Brain pericyte (primary cell): ENCODE measurements around the gene TMED4.
"Not testable (repeated sequence)": the region's sequence is repeated elsewhere in the genome, so short reads cannot be mapped to it uniquely, and the experiment has no call there.

Experiments
- DNase-seq: peaks from one replicate; pipeline ENCODE4 v3.0.0-alpha.2; 2012; ENCODE audit warnings: low read depth, low spot score

Gene TMED4

DNA sequence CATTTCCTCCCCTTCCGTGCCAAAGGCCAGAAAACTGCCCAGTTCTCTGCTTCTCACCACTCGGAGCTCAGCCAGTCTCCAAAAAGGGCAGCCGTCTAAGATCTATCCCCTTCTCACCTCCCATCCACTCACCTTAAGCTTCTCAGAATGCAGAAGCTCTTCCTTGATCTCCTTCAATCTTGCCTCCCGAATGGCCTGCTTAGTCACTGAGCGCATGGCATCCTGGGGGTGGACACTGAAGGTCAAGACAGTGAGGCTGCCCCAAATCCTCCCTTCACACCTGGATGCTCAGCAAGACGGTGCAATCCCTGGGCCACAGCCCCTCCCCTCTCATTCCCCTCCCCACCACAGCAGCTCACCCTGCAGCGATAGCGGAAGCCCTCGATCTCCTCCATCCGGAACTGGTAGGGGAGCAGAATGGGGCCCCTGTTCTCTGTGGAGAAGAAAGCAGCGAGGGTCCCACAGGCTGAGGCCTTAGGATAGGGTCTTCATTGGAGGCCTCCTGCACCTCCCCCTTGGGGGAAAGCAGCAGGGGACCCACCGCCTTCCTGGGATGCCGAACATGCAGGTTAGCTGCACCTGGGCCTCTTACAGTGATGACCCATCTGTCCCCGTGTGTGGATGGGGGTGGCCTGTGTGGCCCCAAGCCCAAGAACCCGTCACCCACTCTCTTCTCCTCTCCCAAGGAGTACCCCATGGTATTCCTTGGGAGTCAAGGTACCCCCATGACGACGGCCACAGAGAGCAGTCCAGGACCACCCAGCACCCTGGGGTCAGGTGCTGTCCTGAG lies 13.1 kb downstream of the TMED4 start:
- DNase-seq: no peak

DNA sequence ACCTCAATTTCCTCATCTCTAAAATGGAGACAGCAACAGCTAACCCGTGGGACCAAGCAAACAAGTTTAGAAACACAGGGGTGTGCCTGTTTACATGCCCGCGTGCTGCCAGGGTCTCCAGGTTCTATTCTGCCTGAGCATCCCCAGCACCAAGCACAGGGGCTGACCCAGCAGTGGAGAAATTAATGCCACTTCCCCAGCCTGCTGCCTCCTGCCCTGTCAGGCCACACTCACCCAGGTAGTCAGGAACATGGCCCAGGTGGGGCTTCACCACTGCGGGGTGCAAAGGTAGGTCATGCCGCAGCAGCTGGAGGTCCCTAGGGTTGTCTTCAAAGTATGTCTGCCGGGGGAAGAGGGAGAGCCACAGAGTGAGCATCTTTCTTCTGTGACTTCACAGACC lies 14.1 kb downstream of the TMED4 start:
- no peak for DNase-seq

DNA sequence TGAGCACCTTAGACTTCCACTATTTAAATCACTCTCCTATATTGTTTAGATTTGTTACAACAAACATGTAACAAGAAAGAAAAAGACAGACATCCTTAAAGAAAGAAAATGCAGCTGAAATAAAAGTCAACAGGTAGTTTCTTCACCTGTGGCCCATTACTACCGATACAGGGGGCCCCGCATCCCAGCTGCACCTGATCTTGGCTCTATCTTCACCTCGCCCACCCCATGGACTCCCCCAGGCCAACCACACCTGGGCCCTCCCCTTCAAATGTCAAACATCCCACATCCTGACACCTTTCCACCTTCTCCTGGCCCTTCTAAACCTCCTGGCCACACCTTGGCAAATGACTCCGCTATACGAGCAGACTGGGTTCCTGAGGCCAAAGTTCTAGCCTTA lies 15.4 kb downstream of the TMED4 start:
- DNase-seq: no peak

DNA sequence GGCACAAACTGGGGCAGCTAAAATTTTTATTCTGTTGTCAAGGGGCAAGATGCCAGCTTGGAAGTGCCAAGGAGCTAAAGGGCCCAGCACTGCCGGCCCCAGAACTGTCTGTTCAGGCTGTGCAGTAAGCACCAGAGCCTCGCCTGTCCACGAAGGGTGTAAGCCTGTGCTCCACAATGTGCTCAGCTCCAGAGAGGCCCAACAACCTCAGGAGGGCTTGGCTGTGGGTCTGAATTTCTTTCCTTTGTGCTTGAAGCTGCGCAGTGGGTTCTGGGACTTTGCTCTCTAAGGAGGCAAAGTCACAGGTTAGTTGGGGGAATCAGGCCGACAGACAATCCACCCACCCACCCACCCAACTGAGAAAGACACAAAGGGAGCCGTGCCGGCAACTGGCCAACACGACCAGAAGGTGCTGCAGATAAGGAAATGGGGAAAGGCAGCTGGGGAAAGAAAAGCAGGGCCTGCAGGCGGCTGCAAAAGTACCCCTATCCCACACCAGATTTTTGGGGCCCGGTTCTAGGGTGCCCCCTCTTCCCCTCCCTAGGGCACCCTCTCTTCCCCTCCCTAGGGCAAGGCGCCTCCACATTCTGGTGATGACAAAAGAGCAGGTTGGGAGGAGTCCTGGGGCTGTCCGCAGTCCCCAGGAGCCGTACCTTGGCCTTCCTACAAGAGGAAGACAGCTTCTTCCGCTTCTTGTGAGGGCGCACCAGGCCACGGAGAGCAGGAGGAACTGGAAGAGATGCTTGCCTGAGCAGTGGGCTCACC lies 16.1 kb downstream of the TMED4 start:
- no peak for DNase-seq

DNA sequence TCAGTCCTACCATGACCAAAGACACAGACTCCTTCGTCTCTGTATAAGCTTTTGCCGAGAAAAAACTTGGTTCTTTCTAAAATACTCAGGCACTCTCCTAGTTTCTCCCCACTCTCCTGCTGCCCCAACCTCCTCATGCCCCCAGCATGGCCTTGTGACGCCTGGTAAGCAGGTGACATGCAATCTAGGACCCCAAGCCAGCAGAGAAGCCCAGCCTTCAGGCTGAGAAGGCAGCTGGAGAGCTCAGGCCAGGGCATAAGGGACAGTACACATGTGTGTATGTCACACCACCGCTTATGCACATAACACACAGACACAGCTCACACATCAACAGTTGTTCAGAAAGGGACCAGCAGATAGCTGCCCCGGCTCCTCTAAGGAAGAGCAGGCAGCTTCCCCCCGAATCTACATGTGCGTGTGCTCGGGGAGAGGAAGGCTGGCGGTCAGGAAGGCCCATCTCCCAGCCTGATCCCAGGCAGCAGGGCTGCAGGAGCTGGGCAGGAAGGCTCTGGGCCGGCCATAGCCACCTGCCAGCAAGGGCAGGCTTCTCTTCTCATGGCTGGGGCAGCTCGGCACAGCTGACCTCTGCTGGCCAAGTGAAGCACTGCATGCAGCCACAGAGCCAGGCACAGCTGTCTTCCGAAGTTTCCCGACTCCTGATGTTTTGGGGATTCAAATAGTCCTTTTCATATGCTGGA lies 16.8 kb downstream of the TMED4 start:
- peak; percentile 12 for DNase-seq

DNA sequence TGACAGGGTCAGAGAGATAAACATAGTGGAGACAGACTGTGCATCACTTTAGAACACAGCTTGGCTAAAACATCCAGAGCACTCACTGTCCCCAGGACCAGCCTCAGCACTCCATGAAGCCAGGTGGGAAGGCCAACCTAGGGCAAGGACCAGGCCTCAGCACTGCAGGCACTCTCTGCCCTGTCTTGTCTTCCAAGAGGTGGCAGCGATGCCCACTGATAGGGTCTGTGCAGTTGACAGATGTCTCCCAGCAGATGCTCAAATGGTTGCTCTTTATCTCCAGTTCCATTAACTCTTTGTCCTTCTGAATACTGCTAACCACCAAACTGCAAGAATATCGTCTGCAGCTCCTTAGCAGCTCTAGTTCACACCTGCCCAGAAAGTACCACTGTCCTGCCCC lies 17.4 kb downstream of the TMED4 start:
- DNase-seq: no peak

DNA sequence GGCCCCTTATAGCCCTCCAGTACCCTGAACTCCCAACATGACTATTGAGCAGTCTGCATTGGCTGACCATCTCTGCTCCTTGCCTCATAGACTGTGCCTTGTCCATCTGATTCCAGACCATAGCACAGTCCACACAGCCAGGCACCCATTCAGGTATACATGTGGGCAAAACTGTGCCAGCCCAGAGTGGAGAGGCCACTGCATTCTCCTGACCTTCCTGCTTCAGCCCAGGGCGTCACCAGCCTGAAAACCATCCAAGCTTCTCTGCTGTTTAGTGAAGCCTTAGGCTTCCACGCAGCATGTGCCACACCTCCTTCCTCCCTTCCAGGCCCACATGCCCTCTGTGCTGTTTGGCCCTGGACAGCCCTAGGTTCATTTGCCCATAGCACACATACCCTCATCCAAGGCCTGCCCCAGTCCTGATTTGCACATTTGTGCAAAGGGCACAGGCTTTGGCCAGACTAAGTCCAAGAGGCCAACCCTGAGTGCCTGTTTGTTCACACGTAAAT lies 18.8 kb downstream of the TMED4 start:
- no peak for DNase-seq

DNA sequence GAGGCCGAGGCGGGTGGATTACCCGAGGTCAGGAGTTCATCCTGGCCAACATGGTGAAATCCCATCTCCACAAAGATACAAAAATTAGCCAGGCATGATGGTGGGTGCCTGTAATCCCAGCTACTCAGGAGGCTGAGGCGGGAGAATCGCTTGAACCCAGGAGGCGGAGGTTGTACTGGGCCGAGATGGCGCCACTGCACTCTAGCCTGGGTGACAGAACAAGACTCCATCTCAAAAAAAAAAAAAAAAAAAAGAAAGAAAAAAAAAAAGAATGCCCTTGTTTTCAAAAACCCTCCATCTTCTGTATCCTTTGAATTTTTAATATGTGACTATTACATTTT lies 19.4 kb downstream of the TMED4 start:
- DNase-seq: not testable (repeated sequence)

DNA sequence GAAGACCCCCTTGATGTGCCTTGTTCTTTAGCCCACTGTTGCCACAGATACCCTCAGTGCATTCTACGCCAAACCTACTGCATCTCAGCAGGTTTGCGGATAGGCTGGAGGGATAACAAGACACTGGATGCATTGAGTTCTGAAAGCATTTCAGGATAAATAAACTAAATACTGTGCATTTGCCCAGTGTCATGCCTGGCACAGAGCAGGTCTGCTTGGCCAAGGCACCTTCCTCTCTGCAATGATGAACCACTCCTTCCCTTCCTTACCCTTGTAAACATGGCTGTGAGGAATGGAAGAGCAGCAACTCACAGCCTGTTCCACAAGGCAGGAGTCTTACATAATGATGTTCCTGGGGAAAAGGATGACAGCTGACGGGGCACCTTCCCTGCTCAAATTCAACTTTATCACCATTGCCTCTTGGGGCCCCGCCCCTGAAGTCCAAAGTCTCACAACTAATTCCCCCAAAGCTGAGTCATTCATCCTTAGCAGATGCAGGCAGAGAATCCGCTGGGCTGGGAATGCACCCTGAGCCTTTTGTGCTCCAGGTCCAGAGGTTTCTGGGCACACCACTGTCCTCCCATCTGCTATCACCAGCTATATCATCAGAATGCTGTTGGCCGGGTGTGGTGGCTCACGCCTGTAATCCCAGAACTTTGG lies 19.9 kb downstream of the TMED4 start:
- DNase-seq: no peak

DNA sequence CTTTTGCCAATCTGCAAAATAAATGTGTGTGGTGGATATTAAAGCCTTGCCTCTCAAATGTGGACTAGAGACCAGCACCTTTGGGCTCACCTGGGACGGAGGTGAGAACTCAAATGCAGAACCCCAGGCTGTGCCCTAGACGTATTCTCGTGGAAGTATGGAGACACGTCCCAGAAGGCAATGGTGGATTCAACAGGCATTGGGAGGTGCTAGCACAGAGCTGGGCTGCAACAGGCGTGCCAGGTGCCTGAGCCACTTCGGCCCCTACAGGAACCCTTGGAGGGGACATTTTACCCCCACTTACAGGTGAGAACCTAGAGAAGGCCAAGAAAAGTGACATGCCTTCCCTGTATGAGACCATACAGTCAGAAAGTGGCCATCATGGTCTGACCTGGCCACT lies 20.6 kb downstream of the TMED4 start:
- no peak for DNase-seq

DNA sequence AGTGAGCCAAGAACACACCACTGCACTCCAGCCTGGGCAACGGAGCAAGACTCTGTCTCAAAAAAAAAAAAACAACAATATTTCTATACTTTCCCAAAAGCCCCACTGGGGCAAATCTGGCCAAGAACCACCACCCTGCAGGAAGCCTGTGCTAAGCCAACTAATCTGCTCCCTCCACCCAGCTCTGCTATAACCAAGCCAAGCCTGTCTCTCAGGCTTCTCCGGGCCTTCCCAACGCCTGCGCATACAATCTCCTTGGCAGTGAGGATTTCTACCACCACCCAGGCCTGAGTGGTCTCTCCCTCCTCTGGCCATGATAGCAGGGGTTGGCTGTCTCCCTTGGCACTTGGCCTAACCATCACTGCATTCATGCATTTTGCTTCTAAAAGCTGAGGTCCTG lies 22.5 kb downstream of the TMED4 start:
- no peak for DNase-seq

DNA sequence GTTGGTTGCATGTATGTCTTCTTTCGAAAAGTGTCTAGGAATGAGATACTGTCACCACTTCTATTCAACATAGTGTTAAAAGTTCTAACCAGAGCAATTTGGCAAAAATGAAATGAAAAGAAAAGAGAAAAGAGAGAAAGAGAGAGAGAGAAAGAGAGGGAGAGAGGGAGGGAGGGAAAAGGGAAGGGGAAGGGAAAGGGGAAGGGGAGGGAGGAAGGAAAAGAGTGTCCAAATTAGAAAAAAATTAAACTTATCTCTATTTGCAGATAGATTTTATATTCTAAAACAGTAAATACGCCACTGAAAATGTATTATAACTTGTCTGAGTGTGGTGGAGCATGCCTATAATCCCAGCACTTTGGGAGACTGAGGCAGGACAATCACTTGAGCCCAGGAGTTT lies 24.5 kb downstream of the TMED4 start:
- DNase-seq: no peak

DNA sequence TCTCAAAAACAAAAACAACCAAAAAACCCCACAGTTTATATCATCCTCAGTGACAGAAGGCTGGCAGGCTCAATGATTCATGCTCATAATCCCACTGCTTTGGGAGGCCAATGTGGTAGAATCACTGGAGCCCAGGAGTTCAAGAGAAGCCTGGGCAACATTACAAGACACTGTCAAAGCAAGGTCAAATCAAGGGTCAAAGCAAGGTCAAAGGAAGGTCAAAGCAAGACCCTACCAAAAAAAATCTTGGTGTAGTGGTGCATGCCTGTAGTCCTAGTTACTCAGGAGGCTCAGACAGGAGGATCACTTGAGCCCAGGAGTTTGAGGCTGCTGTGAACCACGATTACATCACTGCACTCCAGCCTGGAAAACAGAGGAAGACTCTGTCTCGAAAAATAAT lies 26.7 kb downstream of the TMED4 start:
- no peak for DNase-seq

DNA sequence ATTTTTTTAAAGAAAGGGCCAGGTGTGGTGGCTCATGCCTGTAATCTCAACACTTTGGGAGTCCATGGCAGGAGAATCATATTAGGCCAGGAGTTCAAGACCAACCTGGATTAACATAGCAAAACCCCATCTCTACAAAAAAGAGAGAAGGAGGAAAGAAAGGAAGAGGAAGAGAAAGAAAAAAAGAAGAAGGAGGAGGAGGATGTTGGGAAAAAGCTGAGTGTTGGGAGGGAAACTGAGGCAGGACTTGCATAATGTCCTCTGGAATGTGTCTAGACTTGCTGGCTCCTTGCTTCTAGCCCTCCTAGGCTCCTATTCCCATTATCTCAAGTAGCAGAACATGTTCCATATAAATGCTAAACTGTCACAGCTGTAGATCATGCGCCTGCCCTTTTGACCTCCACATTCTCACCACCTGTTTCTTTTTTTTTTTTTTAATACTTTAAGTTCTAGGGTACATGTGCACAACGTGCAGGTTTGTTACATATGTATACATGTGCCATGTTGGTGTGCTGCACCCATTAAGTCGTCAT lies 29.5 kb downstream of the TMED4 start:
- DNase-seq: not testable (repeated sequence)

DNA sequence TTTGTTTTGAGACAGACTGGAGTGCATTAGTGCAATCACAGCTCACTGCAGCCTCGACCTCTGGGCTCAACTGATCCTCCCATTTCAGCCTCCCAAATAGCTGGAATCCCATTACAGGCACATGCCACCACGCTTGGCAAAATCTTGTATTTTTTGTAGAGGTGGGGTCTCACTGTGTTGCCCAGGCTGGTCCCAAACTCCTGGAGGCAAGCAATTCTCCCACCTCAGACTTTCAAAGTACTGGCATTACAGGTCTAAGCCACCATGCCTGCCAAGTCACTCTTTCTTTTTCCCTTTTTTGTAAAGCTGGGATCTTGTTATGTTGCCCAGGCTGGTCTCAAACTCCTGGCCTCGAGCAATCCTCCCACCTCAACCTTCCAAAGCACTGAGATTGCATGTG lies 32.6 kb downstream of the TMED4 start:
- no peak for DNase-seq

DNA sequence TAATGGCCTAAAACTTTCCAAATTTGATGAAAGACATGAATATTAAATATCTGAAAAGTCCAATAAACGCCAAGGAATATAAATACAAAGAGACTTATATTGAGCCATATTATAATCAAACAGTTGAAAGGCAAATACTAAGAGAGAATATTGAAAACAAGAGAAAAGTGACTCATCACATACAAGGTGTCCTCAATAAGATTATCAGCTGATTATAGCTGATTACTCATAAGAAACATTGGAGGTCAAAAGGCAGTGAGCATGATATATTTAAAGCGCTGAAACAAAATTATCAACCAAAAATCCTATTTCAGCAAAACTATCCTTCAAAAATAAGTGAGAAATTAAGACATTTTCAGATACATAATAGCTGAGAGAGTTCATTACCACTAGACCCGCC lies 33.1 kb downstream of the TMED4 start:
- DNase-seq: no peak

DNA sequence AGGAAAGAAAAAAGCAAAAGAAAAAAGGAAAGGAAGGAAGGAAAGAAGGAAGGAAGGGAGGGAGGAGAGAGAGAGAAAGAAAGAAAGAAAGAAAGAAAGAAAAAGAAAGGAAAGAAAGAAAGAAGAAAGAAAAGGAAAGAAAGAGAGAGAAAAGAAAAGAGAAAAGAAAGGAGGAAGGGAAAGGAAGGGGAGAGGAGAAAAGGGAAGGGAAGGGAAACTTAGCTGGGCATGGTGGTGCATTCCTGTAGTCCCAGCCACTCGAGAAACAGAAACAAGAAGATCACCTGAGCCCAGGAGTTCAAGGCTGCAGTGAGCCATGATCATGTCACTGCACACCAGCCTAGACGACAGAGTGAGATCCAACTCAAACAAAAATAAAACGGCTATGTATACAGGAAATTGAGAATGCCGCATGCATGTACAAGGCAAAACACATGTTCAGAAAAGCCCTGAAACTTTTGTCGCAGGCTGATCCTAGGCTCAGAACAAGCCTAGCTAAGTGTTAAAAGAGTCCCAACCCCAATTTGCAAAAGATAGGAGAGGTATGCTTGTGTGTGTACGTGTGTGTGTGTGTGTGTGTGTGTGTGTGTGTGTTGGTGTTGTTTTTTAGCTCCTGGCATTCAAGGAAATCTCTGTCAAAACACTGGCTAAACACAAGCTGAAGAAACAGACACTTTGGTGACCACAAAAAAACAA lies 34.3 kb downstream of the TMED4 start:
- DNase-seq: peak; percentile 67

DNA sequence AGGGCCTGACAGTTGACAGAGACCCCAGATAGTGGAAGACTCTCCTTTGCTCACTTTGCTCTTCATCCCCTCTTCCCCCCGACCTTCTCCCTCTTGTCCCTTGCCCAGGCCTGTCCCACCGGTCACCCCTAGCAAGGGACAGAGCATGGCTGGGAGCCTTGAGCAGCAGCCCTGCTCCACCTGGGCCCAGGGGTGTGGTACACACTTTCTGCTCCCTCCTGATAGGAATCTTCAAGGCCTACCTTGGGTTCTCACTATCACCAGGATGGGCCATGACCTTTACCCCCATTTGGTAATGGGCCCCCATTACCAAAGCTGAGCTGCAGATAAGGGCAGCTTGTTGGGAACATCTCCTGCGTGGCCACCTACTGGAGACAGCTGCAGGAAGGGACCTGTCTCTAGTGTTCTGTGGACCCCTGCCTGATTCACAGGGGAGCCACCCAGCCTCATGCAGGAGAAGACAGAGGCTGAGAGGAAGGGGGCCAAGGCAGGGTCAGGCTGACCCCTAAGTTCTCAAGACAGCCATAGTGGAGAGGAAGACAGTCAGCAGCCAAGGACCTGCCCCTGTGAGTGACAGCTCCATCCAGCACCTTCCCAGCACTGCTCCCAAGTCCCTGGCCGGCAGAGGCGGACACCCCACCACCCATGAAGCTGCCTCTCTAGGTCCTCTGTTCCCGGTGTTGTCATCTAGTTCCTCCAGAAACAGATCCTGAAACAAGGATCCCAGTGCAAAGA lies 40.0 kb downstream of the TMED4 start:
- no peak for DNase-seq

DNA sequence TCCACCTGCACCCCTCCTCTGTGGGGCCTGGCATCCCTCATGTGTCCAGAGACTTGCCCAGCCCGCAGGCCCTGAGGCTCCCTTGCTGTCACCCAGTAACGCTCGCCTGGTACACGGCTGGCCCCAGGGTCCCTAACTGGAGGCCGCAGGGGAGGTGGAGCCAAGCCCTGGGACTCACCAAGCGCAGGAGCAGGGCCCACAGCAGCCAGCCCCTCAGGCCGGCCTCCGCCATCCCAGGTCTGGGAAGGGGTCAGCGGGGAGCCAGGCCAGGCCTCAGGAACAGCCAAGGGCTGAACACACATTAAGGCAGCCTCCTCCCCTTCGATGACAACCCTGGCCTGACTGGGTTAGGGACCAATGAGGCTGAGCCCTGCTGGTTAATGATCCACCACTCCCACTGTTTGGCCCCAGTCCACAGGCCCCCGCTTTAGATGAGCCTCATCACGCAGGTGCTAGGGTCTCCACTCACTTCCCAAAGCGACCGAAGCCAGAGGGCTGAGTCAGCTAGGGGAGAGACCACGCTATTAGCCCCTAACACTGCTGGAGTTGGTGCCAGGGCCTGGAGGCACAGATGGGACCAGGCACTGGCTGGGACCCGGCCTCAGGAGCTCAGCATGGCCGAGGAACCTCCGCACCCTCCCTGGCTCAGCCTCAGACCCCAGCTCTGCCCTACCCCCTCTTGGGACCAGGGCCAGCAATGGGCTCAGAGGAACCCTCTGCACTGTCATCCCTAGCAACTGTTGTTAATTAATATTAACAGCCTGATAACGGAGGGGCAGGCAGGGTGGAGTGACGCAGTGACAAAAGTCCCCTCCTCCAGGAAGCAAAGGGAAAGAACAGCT lies 40.8 kb downstream of the TMED4 start, which contains the start of gene NPC1L1:
Gene NPC1L1 (minus strand): TSS at position 303 of the 842 bp plus-strand sequence. CDS start 71 bp downstream, at position 232.
- no peak for DNase-seq
